Measurements from ENCODE around the gene SDCCAG8.

SDCCAG8 gene

DNA sequence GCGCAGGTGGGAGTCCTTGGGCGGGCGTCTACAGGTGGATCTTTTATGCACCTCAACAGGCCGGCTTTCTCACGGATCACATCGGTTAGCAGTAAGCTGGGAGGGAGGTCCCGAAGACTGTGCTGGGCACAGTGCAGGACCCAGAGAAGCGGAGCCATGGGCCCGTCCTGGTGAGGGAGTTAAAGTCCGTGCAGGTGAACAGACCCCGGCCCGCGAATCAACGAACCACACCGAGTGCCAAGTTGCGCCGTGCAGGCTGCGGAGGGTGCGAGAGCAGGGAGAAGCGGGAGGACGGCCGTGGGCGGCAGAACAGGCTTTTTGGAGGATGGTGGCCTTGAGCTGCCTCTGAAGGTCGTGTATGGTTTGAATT, 233.3 kb downstream of the SDCCAG8 start:
- TF ChIP-seq POLR2A (IDR thresholded peaks at IDR 0.05; ENCODE audit: extremely low read depth, insufficient read length) (no peak), MYC (IDR thresholded peaks at IDR 0.05; ENCODE audit: low read depth, low read length) (no peak), CTCF (IDR thresholded peaks at IDR 0.05; ENCODE audit: low read depth, low read length) (no peak)
- TF ChIP-seq, protein P1, sequence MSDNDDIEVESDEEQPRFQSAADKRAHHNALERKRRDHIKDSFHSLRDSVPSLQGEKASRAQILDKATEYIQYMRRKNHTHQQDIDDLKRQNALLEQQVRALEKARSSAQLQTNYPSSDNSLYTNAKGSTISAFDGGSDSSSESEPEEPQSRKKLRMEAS (IDR thresholded peaks at IDR 0.05; ENCODE audit: low read depth, low read length): no peak
- DNase-seq (ENCODE audit: low read depth): no peak

GRCh38 chr1:243489681-243490546, 234.1 kb downstream of the SDCCAG8 start:
- no peak overlapping the region for H3K4me3 ChIP-seq (ENCODE audit: low read depth, low read length)
- TF ChIP-seq CTCF (IDR thresholded peaks at IDR 0.05; ENCODE audit: low read depth, low read length): no peak
- no peak for TF ChIP-seq POLR2A (IDR thresholded peaks at IDR 0.05; ENCODE audit: extremely low read depth, insufficient read length)
- no peak for TF ChIP-seq MYC (IDR thresholded peaks at IDR 0.05; ENCODE audit: low read depth, low read length)
- TF ChIP-seq, protein P1 (IDR thresholded peaks at IDR 0.05; ENCODE audit: low read depth, low read length): no peak
- no peak for DNase-seq (ENCODE audit: low read depth)

More for the DNA sequence above, 233.3 kb downstream of the SDCCAG8 start:
- no peak overlapping the region for H3K4me3 ChIP-seq (ENCODE audit: low read depth, low read length)

GRCh38 chr1:243490748-243491686, 235.2 kb downstream of the SDCCAG8 start:
- TF ChIP-seq, protein P1 (IDR thresholded peaks at IDR 0.05; ENCODE audit: low read depth, low read length): no peak
- TF ChIP-seq POLR2A (IDR thresholded peaks at IDR 0.05; ENCODE audit: extremely low read depth, insufficient read length) (no peak), CTCF (IDR thresholded peaks at IDR 0.05; ENCODE audit: low read depth, low read length) (no peak), MYC (IDR thresholded peaks at IDR 0.05; ENCODE audit: low read depth, low read length) (no peak)
- DNase-seq (ENCODE audit: low read depth): no peak
- no peak overlapping the region for H3K4me3 ChIP-seq (ENCODE audit: low read depth, low read length)

GRCh38 chr1:243493156-243494129, 237.6 kb downstream of the SDCCAG8 start:
- TF ChIP-seq, protein P1 (IDR thresholded peaks at IDR 0.05; ENCODE audit: low read depth, low read length): no peak
- TF ChIP-seq POLR2A (IDR thresholded peaks at IDR 0.05; ENCODE audit: extremely low read depth, insufficient read length) (no peak), CTCF (IDR thresholded peaks at IDR 0.05; ENCODE audit: low read depth, low read length) (no peak), MYC (IDR thresholded peaks at IDR 0.05; ENCODE audit: low read depth, low read length) (no peak)
- H3K4me3 ChIP-seq (ENCODE audit: low read depth, low read length): no peak overlapping the region
- DNase-seq (ENCODE audit: low read depth): no peak
